Mammary epithelial cell (primary cell): ENCODE data around the gene OXNAD1.

Source experiments
- EZH2 ChIP-seq: IDR thresholded peaks from 2 replicates; pipeline ENCODE4 v1.6.1; 2012; ENCODE audit warnings: low read length, inconsistent platforms, borderline replicate concordance
- TF ChIP-seq, protein P1 (sequence below), 2 donors: IDR thresholded peaks in 1 of 2; conservative IDR thresholded peaks in 1 of 2; 2 replicates each; pipeline ENCODE4 v1.5.1; 2011 to 2012; ENCODE audit warnings: inconsistent platforms in 2 of 2, low read length in 2 of 2, mild to moderate bottlenecking in 2 of 2, control low read depth in 1 of 2, low read depth in 1 of 2; ENCODE audit not compliant: insufficient read depth in 1 of 2; ENCODE audit errors: extremely low read depth in 1 of 2

DNA sequence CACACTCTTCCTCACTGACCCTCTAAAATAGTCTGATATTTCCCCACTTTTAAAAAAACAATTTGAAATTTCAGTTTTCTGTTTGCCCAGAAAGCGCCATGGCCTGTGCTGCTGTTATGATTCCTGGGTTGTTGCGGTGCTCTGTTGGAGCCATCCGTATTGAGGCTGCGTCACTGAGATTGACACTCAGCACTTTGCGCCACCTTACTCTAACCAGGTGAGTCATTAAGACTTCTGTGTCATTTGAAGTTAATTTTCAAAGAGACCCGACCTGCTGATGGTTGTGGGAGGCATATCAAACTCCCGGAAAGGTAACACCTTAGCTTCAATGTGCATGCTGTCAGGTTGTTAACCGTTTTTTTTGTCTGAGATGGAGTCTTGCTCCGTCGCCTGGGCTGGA, 5.8 kb downstream of the OXNAD1 start:
- TF ChIP-seq, protein P1, sequence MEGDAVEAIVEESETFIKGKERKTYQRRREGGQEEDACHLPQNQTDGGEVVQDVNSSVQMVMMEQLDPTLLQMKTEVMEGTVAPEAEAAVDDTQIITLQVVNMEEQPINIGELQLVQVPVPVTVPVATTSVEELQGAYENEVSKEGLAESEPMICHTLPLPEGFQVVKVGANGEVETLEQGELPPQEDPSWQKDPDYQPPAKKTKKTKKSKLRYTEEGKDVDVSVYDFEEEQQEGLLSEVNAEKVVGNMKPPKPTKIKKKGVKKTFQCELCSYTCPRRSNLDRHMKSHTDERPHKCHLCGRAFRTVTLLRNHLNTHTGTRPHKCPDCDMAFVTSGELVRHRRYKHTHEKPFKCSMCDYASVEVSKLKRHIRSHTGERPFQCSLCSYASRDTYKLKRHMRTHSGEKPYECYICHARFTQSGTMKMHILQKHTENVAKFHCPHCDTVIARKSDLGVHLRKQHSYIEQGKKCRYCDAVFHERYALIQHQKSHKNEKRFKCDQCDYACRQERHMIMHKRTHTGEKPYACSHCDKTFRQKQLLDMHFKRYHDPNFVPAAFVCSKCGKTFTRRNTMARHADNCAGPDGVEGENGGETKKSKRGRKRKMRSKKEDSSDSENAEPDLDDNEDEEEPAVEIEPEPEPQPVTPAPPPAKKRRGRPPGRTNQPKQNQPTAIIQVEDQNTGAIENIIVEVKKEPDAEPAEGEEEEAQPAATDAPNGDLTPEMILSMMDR (conservative IDR thresholded peaks at IDR 0.05 in 1 of 2, IDR thresholded peaks at IDR 0.05 in 1 of 2; ENCODE audit: extremely low read depth in 1 of 2, insufficient read depth in 1 of 2, low read depth in 1 of 2, low read length in 2 of 2) = no peak
- no peak for TF ChIP-seq EZH2
